ENCODE data around the gene FCHSD1. TPM values are rescaled to one million over a fixed set of nuclear protein-coding genes. Genes with fewer than 3 reads are reported as not detected.
"Not testable (repeated sequence)": the region's sequence is repeated elsewhere in the genome, so short reads cannot be mapped to it uniquely, and the experiment has no call there.

Gene FCHSD1
- total and polyA plus RNA-seq, 2 donors (not counting 1 experiment from before 2014, with no cell fraction given): 123 to 193 TPM

- no peak overlapping the region for H3K4me2 ChIP-seq (replicated peaks; ENCODE audit: low read depth, low read length, poor library complexity, severe bottlenecking)
- no peaks in the 10 kb centered on the region for H3K27me3 ChIP-seq (replicated peaks in 1 of 4; ENCODE audit: control extremely low read depth in 1 of 4, control insufficient read depth in 3 of 4, insufficient read depth in 4 of 4, low read length in 3 of 4)
- WGBS (ENCODE audit: insufficient coverage): 86% methylated on average over 1 of the region's 3 CpGs
- peaks cover 0 to 4% (median 0%) of the 10 kb centered on the region in 3 donors for H3K9me3 ChIP-seq (ENCODE audit: control extremely low read depth in 1 of 3, control insufficient read depth in 2 of 3, insufficient read depth in 1 of 3, low read length in 2 of 3)
- DNase-seq: no peak
- H3K4me1 ChIP-seq (ENCODE audit: control insufficient read depth in 2 of 2, insufficient read depth in 2 of 2, low read length in 2 of 2): peaks cover 30 to 62% of the 10 kb centered on the region in 2 donors
- no peak for ATAC-seq (ENCODE audit: low read depth)
- no peak overlapping the region for H2AFZ ChIP-seq (ENCODE audit: insufficient read depth, low read depth, low read length, poor library complexity, severe bottlenecking)
- intact Hi-C loops (cut with micrococcal nuclease): no loop called here
- no peak for TF ChIP-seq EZH2 (IDR thresholded peaks at IDR 0.05; ENCODE audit: borderline replicate concordance, insufficient read depth, low read depth, low read length, poor library complexity, severe bottlenecking)
- TF ChIP-seq CTCF (IDR thresholded peaks at IDR 0.05): no peak
- no peak overlapping the region for H3K9ac ChIP-seq (ENCODE audit: low read length)
- ChIA-PET POLR2A (no interaction called here), CTCF (interaction anchor here (1.6 to 28.1 kb wide), 2 partner anchors 14 to 22 kb away, joined by 5 to 760 read pairs; no protein-coding TSS in a partner anchor)
- H4K20me1 ChIP-seq (ENCODE audit: control insufficient read depth, insufficient read depth, low read length, poor library complexity, severe bottlenecking): peaks cover 12% of the 10 kb centered on the region
- H3K4me3 Mint-ChIP-seq: no peak overlapping the region
- H3K4me3 ChIP-seq (ENCODE audit: control extremely low read depth in 1 of 5, extremely low read depth in 1 of 5, insufficient read depth in 1 of 5, low read depth in 2 of 5, low read length in 4 of 5): no peak overlapping the region
- no peaks in the 10 kb centered on the region for H3K27me3 Mint-ChIP-seq
- H3K4me1 Mint-ChIP-seq: peaks cover 68% of the 10 kb centered on the region
- H3K36me3 ChIP-seq (replicated peaks in 1 of 2; ENCODE audit: control extremely low read depth in 1 of 2, control insufficient read depth in 1 of 2, extremely low read depth in 1 of 2, insufficient read depth in 2 of 2, low read length in 1 of 2): peaks cover 0 to 2% of the 10 kb centered on the region in 2 experiments
- peaks cover 94% of the 10 kb centered on the region for H3K79me2 ChIP-seq (ENCODE audit: control insufficient read depth, insufficient read depth, low read length)
- no peaks in the 10 kb centered on the region for H3K9me3 Mint-ChIP-seq (ENCODE audit: insufficient read depth)
- no peak overlapping the region for H3K27ac ChIP-seq (ENCODE audit: low read length in 2 of 2)
- peak overlapping the region; percentile 27 for H3K27ac Mint-ChIP-seq
Observed at GRCh38 chr5:141611289-141611688, 39.9 kb downstream of the FCHSD1 start.

- not testable (repeated sequence) for H3K9me3 Mint-ChIP-seq (ENCODE audit: insufficient read depth)
Observed at GRCh38 chr5:141609921-141610320, 41.3 kb downstream of the FCHSD1 start.

More at GRCh38 chr5:141609921-141610320, 41.3 kb downstream of the FCHSD1 start:
- H3K9ac ChIP-seq (ENCODE audit: low read length); H3K4me2 ChIP-seq (replicated peaks; ENCODE audit: low read depth, low read length, poor library complexity, severe bottlenecking); H3K36me3 ChIP-seq (replicated peaks in 1 of 2; ENCODE audit: control extremely low read depth in 1 of 2, control insufficient read depth in 1 of 2, extremely low read depth in 1 of 2, insufficient read depth in 2 of 2, low read length in 1 of 2); H3K27me3 ChIP-seq (replicated peaks in 1 of 4; ENCODE audit: control extremely low read depth in 1 of 4, control insufficient read depth in 3 of 4, insufficient read depth in 4 of 4, low read length in 3 of 4); H3K9me3 ChIP-seq (ENCODE audit: control extremely low read depth in 1 of 3, control insufficient read depth in 2 of 3, insufficient read depth in 1 of 3, low read length in 2 of 3); H3K4me3 Mint-ChIP-seq; H4K20me1 ChIP-seq (ENCODE audit: control insufficient read depth, insufficient read depth, low read length, poor library complexity, severe bottlenecking); H3K27me3 Mint-ChIP-seq; intact Hi-C loops (cut with micrococcal nuclease); DNase-seq; H3K4me3 ChIP-seq (ENCODE audit: control extremely low read depth in 1 of 5, extremely low read depth in 1 of 5, insufficient read depth in 1 of 5, low read depth in 2 of 5, low read length in 4 of 5); ATAC-seq (ENCODE audit: low read depth); POLR2A ChIA-PET; H2AFZ ChIP-seq (ENCODE audit: insufficient read depth, low read depth, low read length, poor library complexity, severe bottlenecking): not testable (repeated sequence)
- CTCF ChIA-PET: interaction anchor here (1.6 to 28.1 kb wide), 3 partner anchors 9 to 21 kb away, joined by 3 to 760 read pairs (median 8); partner anchors contain the start of gene DIAPH1
- Mint-ChIP-seq H3K4me1 (peaks cover 69% of the 10 kb centered on the region), H3K27ac (peak overlapping the region; percentile 50)
- H3K4me1 ChIP-seq (ENCODE audit: control insufficient read depth in 2 of 2, insufficient read depth in 2 of 2, low read length in 2 of 2): peaks cover 35 to 68% of the 10 kb centered on the region in 2 donors
- H3K79me2 ChIP-seq (ENCODE audit: control insufficient read depth, insufficient read depth, low read length): peaks cover 89% of the 10 kb centered on the region
- WGBS (ENCODE audit: insufficient coverage): 100% methylated on average over 4 of the region's 7 CpGs
- H3K27ac ChIP-seq (ENCODE audit: low read length in 2 of 2): peak overlapping the region in 1 of 2 donors; percentile 84

Measured in B cell (primary cell).